Ureter (tissue), 1 donor: Measurements from ENCODE around the gene PDE4D. TPM values are rescaled to one million over a fixed set of nuclear protein-coding genes. Genes with fewer than 3 reads are reported as not detected.

Experiments
- DNase-seq: peaks from one replicate; pipeline ENCODE4 v3.0.0-alpha.2; 2020; ENCODE audit warnings: low spot score
- total RNA-seq: library from RNA; stranded (reverse); gene quantifications from one replicate; pipeline ENCODE4 v1.2.4, GENCODE V29; 2023
- donor health status: DM: yes; HTN: yes; CAD: no.

The PDE4D gene
- total RNA-seq, 1 donor from 2014 or later = 106 TPM

GRCh38 chr5:59656351-59657254 is 236.9 kb downstream of the PDE4D start:
- no peak for DNase-seq

GRCh38 chr5:59655693-59656309 is 237.7 kb downstream of the PDE4D start:
- DNase-seq = no peak

- DNase-seq = no peak
These were observed 238.8 kb downstream of the PDE4D start for GRCh38 chr5:59654691-59655090.

- no peak for DNase-seq
These were observed 241.1 kb downstream of the PDE4D start for GRCh38 chr5:59652449-59652848.

GRCh38 chr5:59648949-59649921 is 244.3 kb downstream of the PDE4D start:
- DNase-seq = no peak

GRCh38 chr5:59648038-59648831 is 245.3 kb downstream of the PDE4D start:
- DNase-seq = no peak

GRCh38 chr5:59645380-59645779 is 248.1 kb downstream of the PDE4D start:
- DNase-seq = no peak

GRCh38 chr5:59640411-59640810 is 253.1 kb downstream of the PDE4D start:
- DNase-seq = no peak

GRCh38 chr5:59637884-59638580 is 255.5 kb downstream of the PDE4D start:
- DNase-seq = no peak

- no peak for DNase-seq
These were observed 264.0 kb downstream of the PDE4D start for GRCh38 chr5:59629561-59629960.

- DNase-seq = no peak
These were observed 265.3 kb downstream of the PDE4D start for GRCh38 chr5:59628062-59628828.

GRCh38 chr5:59624898-59625297 is 268.6 kb downstream of the PDE4D start:
- DNase-seq = no peak

GRCh38 chr5:59622848-59623247 is 270.7 kb downstream of the PDE4D start:
- DNase-seq = no peak

GRCh38 chr5:59621477-59621876 is 272.0 kb downstream of the PDE4D start:
- no peak for DNase-seq

GRCh38 chr5:59620535-59621212 is 272.9 kb downstream of the PDE4D start:
- DNase-seq = no peak

- no peak for DNase-seq
These were observed 274.9 kb downstream of the PDE4D start for GRCh38 chr5:59618644-59619043.

GRCh38 chr5:59617186-59617771 is 276.2 kb downstream of the PDE4D start:
- DNase-seq = no peak

GRCh38 chr5:59616413-59616812 is 277.1 kb downstream of the PDE4D start:
- DNase-seq = no peak

GRCh38 chr5:59615272-59615671 is 278.3 kb downstream of the PDE4D start:
- DNase-seq = no peak
